Stimulated activated naive CD8-positive, alpha-beta T cell treated with anti-CD3 and anti-CD28 coated beads, Interleukin-15, Interleukin-2, amounts not matched to agents 100 ng/mL and 50 ng/mL, for 24 hours (primary cell): ENCODE measurements around the gene KRTAP3-1.
"Not testable (repeated sequence)": the region's sequence is repeated elsewhere in the genome, so short reads cannot be mapped to it uniquely, and the experiment has no call there.

Experiments
- H3K27ac Mint-ChIP-seq: one replicate; pipeline ENCODE4 v1.8.0; 2021; ENCODE audit warnings: mild to moderate bottlenecking, mixed read lengths
- H3K27me3 Mint-ChIP-seq: one replicate; pipeline ENCODE4 v1.8.0; 2021; ENCODE audit warnings: mixed read lengths
- H3K36me3 Mint-ChIP-seq: one replicate; pipeline ENCODE4 v1.8.0; 2021; ENCODE audit warnings: low read depth, mixed read lengths
- H3K4me1 Mint-ChIP-seq: one replicate; pipeline ENCODE4 v1.8.0; 2021; ENCODE audit warnings: low read depth, mixed read lengths
- H3K4me3 Mint-ChIP-seq: one replicate; pipeline ENCODE4 v1.8.0; 2021; ENCODE audit warnings: mild to moderate bottlenecking, mixed read lengths
- H3K9me3 Mint-ChIP-seq: one replicate; pipeline ENCODE4 v1.8.0; 2021; ENCODE audit warnings: mixed read lengths

KRTAP3-1 gene

DNA sequence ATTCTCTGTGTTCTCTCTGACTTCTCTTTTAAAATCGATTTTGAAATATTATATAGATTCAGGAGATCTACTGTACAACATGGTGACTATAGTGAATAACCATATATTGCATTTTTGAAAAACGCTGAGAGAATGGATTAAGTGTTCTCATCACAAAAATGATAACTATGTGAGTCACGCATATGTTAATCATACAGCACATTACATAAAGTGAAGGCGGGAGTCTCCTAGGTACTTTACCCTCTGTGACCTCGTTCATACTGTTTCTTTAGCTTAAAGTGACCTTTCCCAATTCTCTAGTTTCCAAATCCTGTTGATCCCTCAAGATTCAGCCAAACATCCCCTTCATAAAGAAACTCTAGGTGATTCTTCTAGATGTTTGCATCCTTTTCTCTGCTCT is 6.1 kb downstream of the KRTAP3-1 start:
- Mint-ChIP-seq H3K27ac (no peak overlapping the region), H3K36me3 (no peaks in the 10 kb centered on the region), H3K9me3 (no peaks in the 10 kb centered on the region), H3K4me1 (no peaks in the 10 kb centered on the region), H3K27me3 (peaks cover 33% of the 10 kb centered on the region), H3K4me3 (no peak overlapping the region)

DNA sequence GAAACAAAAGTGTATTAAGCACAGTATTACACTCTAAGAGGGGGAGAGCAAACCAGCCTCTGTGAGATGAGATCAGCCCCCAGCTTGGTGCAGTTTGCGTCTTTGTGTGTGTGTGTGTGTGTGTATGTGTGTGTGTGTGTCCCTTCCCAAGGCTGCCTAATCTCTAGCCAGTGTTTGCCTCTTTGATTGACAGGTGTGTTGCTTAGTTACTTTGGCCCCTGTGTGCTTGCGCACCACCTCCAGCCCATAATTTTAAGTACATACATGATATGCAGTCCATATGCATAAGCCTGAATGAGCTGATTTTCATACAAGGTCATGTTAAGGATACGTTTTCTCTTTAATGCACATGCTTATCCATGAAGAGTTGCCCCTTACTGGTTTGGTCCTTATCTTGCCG is 7.1 kb downstream of the KRTAP3-1 start:
- Mint-ChIP-seq H3K9me3 (no peaks in the 10 kb centered on the region), H3K4me1 (no peaks in the 10 kb centered on the region), H3K27me3 (peaks cover 41% of the 10 kb centered on the region), H3K27ac (no peak overlapping the region), H3K4me3 (no peak overlapping the region), H3K36me3 (no peaks in the 10 kb centered on the region)

DNA sequence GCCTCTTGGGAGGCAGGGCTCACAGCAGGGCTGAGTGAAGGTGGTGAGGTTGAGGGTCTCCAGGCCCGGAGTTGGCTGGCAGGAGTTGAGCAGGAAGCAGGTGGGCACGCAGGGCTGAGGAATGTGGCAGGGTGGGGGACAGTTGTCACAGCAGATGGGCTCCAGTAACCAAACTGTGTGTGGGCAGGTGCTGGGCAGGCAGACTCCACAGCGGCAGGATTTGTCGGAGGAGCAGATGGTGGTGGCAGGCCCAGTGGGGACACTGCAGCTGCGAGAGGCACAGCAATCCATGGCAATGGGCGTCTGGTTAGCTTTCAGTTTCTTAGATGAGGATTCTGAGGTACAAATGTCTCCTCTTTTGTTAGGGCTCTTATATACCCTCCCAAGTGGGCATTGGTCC is 9.4 kb downstream of the KRTAP3-1 start, which contains the start of gene KRTAP3-2:
KRTAP3-2 (minus strand) TSS at position 344 of the 400 bp plus-strand sequence; CDS start at position 291, 53 bp downstream.
- H3K4me3 Mint-ChIP-seq, H3K36me3 Mint-ChIP-seq, H3K27ac Mint-ChIP-seq, H3K4me1 Mint-ChIP-seq, H3K9me3 Mint-ChIP-seq: not testable (repeated sequence)
- peaks cover 50% of the 10 kb centered on the region for H3K27me3 Mint-ChIP-seq

DNA sequence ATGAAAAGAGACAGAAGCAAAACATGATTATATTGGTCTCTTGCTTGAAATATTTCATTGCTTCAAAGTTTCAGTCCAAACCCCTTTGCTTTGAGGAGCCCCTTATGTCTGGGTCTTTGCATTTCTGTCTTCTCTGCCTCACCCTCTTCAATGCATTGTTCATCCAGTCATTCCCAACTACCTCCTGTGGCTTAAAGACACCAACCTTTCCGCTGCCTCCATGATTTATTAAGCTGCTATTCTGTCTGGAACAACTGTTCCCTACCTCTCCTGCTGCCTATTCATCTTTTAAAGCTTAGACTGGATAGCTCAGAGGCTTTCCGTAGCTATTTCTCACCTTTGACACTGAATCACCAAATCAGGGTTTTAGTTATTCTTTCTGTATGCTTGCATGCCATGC is 11.6 kb downstream of the KRTAP3-1 start:
- H3K27ac Mint-ChIP-seq, result no peak overlapping the region
- no peaks in the 10 kb centered on the region for H3K36me3 Mint-ChIP-seq
- peaks cover 54% of the 10 kb centered on the region for H3K27me3 Mint-ChIP-seq
- no peaks in the 10 kb centered on the region for H3K9me3 Mint-ChIP-seq
- no peaks in the 10 kb centered on the region for H3K4me1 Mint-ChIP-seq
- H3K4me3 Mint-ChIP-seq, result no peak overlapping the region

DNA sequence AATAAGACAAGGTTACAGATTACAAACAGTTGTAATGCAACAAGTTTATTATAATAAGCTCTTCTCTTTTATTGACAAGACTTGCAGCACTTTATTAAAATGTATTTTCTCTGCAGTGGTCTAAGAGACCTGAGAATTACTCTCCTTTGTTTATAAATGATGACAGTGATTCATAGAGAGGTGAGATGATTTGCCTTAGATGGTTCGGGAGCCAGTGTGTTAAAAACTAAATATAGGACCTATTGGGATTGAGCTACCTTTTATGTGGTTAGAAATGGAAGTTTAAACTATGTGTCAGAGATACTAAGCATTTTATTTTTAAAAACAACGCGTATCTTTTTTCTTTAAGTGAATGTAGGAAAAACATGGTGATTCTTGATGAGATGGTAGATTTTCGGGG is 12.1 kb downstream of the KRTAP3-1 start:
- H3K27me3 Mint-ChIP-seq, result peaks cover 56% of the 10 kb centered on the region
- H3K36me3 Mint-ChIP-seq, result no peaks in the 10 kb centered on the region
- no peak overlapping the region for H3K27ac Mint-ChIP-seq
- H3K4me1 Mint-ChIP-seq, result no peaks in the 10 kb centered on the region
- no peak overlapping the region for H3K4me3 Mint-ChIP-seq
- no peaks in the 10 kb centered on the region for H3K9me3 Mint-ChIP-seq

DNA sequence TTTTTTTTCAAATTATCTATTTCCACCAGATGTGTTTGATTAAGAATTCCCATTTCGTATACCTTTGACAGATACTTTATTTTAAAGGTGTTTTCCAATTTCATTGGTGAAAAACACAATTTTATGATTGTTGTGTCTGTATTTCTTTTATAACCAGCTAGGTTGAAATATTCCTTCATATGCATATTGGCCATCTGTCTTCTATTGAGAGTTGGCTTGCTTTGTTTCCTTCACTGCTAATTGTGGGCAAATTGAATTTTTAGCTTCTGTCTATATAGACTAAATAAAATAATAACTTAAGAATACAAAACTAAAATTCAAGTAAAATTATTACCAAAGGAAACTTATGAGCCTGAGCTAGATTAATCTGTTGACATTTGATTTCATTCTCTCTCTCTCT is 13.8 kb downstream of the KRTAP3-1 start:
- Mint-ChIP-seq H3K36me3 (no peaks in the 10 kb centered on the region), H3K27me3 (peaks cover 54% of the 10 kb centered on the region), H3K4me1 (no peaks in the 10 kb centered on the region), H3K9me3 (no peaks in the 10 kb centered on the region), H3K27ac (no peak overlapping the region), H3K4me3 (no peak overlapping the region)

DNA sequence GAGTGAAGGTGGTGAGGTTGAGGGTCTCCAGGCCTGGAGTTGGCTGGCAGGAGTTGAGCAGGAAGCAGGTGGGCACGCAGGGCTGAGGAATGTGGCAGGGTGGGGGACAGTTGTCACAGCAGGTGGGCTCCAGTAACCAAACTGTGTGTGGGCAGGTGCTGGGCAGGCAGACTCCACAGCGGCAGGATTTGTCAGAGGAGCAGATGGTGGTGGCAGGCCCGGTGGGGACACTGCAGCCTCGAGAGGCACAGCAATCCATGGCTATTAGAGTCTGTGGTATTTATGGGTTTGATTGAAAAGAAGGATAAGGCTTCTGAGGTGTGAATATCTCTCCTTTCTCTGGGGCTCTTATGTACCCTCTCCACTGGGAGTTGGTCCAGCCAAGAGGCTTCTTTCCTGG is 15.1 kb downstream of the KRTAP3-1 start, which contains the start of gene KRTAP3-3:
KRTAP3-3 (minus strand) TSS at position 326 of the 400 bp plus-strand sequence; CDS start at position 259, 67 bp downstream.
- H3K27ac Mint-ChIP-seq, result no peak within 1 kb of the TSS
- H3K27me3 Mint-ChIP-seq, result peaks cover 46% of the 10 kb centered on the region
- H3K4me1 Mint-ChIP-seq, result no peaks in the 10 kb centered on the region
- no peaks in the 10 kb centered on the region for H3K9me3 Mint-ChIP-seq
- H3K36me3 Mint-ChIP-seq, result no peaks in the 10 kb centered on the region
- H3K4me3 Mint-ChIP-seq, result no peak within 1 kb of the TSS

DNA sequence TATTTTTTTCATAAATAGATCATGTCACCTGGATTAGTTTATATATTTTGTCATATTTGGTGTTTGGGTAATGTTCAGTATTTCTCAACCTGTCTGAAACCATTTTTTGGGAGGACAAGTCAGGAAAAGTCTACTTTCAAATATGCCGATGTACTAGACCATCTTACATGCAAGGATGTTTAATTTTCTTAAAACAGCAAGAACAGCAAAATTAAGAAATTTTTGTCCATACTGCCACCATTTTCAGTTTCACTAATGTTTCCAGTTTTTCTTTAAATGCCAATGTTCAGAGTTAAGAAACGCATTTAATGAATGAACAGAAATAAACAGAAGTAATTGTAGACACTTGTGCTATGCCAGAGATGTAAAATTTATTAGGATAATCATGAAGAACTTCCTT is 15.8 kb downstream of the KRTAP3-1 start:
- no peaks in the 10 kb centered on the region for H3K9me3 Mint-ChIP-seq
- no peaks in the 10 kb centered on the region for H3K36me3 Mint-ChIP-seq
- no peak overlapping the region for H3K4me3 Mint-ChIP-seq
- peaks cover 42% of the 10 kb centered on the region for H3K27me3 Mint-ChIP-seq
- H3K4me1 Mint-ChIP-seq, result no peaks in the 10 kb centered on the region
- no peak overlapping the region for H3K27ac Mint-ChIP-seq

DNA sequence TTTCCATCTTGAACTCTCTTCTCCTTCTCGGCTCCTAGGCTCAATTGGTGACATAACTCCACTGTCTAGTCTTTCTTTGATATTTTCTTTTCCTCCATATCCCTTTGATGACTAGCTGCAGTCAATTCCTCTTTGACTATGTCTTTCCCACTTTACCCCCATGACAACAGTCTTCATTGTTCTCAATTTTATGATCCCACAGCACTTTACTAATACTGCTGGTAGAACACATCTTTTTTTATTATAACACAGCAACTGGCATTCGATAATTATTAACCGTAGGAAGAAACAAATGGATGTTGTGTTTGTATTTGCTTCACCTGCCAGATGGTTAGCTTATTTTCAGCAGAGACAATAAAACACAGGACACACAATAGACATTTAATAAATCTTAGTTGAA is 16.3 kb downstream of the KRTAP3-1 start:
- no peak overlapping the region for H3K4me3 Mint-ChIP-seq
- no peaks in the 10 kb centered on the region for H3K9me3 Mint-ChIP-seq
- H3K36me3 Mint-ChIP-seq, result no peaks in the 10 kb centered on the region
- peaks cover 1% of the 10 kb centered on the region for H3K4me1 Mint-ChIP-seq
- H3K27me3 Mint-ChIP-seq, result peaks cover 39% of the 10 kb centered on the region
- H3K27ac Mint-ChIP-seq, result no peak overlapping the region

DNA sequence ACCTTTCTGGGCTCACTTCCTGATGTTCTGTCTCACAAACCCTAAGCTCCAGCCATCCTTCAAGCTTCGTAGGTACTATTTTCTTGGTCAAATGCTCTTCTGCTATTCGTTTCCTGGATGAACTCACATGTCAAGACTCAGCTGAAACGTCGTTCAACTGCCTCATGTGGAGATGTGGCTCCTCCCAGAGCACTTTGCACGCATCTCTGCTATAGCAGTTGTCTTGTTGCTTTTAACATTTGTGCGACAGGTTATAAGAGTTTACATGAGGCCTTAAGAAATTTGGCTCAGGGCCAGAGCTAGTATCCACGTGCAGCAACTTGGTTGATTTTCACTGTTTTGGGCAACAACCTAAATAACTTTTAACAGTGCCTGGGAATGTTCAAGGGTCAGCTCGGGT is 22.0 kb downstream of the KRTAP3-1 start:
- Mint-ChIP-seq H3K36me3 (no peaks in the 10 kb centered on the region), H3K4me1 (peaks cover 3% of the 10 kb centered on the region), H3K27ac (no peak overlapping the region), H3K4me3 (no peak overlapping the region), H3K27me3 (peaks cover 19% of the 10 kb centered on the region), H3K9me3 (no peaks in the 10 kb centered on the region)

DNA sequence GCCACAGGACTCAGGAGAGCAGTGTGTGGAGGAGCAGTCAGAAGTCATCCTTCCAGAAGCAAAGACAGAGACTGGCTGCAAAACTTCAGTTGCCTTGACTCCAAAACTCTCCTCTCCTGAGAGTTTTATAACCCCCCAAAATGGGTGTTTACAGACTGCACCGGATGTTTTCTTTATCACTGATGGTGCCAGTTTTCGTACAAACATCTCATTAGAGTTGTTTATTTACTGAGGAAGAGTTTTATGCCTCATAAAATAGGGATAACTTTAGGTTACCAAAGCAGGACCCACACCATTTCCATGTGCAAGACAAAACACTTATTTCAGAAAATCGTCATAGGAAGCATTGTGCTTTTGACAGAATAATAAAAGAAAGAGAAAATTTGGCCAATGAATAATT is 24.7 kb downstream of the KRTAP3-1 start, which contains the start of gene KRT40:
KRT40 (minus strand) TSS at position 101 of the 400 bp plus-strand sequence; CDS start at position 48, 53 bp downstream.
- no peaks in the 10 kb centered on the region for H3K9me3 Mint-ChIP-seq
- H3K27me3 Mint-ChIP-seq, result peaks cover 15% of the 10 kb centered on the region
- H3K4me3 Mint-ChIP-seq, result no peak within 1 kb of the TSS
- no peak within 1 kb of the TSS for H3K27ac Mint-ChIP-seq
- H3K36me3 Mint-ChIP-seq, result no peaks in the 10 kb centered on the region
- peaks cover 3% of the 10 kb centered on the region for H3K4me1 Mint-ChIP-seq

DNA sequence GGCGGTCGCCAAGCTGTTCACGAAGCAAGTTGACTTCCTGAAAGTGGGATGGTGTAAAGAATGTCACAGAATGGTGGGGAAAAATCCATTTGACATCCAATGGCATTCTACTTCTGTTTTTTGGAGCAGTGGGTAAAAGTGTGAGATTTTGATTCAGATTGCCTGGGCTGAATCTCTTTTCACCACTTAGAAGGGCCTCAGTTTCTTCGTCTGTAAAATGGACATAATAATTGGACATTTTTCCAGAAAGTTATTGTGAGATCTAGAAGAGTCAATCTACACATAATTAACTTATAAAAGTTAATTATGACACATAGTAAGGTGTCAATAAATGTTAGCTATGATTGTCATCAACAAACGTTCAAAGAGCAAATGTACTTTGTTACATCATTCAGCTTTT is 27.8 kb downstream of the KRTAP3-1 start:
- Mint-ChIP-seq H3K4me1 (no peaks in the 10 kb centered on the region), H3K27me3 (peaks cover 15% of the 10 kb centered on the region), H3K4me3 (no peak overlapping the region), H3K27ac (no peak overlapping the region), H3K9me3 (no peaks in the 10 kb centered on the region), H3K36me3 (no peaks in the 10 kb centered on the region)

DNA sequence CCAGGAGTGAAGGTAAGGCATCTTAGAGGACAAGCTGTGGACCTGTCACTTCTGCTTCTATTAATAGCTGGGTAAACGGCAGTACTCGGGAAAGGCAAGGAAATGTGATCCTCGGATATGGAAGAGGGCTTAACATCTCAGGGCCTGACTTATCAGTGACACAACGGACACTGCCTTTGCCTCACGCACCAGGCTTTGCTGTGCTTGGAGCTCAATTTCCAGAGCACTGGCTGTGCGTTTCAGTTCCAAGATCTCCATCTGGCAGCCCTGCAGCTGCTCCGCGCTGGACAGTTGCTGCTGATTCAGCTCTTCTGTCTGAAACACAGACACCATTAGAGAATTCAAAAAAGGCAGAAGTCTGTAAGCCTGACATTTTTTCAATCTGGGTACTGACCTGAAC is 28.3 kb downstream of the KRTAP3-1 start:
- Mint-ChIP-seq H3K9me3 (no peaks in the 10 kb centered on the region), H3K27me3 (peaks cover 16% of the 10 kb centered on the region), H3K36me3 (no peaks in the 10 kb centered on the region), H3K27ac (no peak overlapping the region), H3K4me3 (no peak overlapping the region), H3K4me1 (no peaks in the 10 kb centered on the region)

DNA sequence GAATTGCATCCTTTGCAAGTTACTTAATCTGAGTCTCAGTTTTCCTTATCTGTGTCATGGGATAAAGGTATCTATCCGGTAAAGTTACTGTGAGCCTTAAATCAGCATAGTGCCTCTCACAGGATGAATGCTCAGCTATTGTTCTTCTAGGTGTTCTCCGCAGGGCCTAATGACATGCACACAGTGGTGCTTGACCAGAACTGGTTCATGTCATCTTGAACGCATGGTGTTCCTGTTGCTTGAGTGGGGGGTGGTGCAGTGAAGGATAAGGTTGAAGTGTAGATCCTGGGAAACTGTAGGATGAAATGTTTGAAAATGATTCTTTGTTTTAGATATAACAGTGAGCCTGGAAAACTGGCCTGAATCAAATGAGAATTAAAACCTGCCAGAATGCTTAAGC is 28.8 kb downstream of the KRTAP3-1 start:
- Mint-ChIP-seq H3K27ac (no peak overlapping the region), H3K36me3 (no peaks in the 10 kb centered on the region), H3K9me3 (no peaks in the 10 kb centered on the region), H3K27me3 (peaks cover 21% of the 10 kb centered on the region), H3K4me3 (no peak overlapping the region), H3K4me1 (no peaks in the 10 kb centered on the region)

DNA sequence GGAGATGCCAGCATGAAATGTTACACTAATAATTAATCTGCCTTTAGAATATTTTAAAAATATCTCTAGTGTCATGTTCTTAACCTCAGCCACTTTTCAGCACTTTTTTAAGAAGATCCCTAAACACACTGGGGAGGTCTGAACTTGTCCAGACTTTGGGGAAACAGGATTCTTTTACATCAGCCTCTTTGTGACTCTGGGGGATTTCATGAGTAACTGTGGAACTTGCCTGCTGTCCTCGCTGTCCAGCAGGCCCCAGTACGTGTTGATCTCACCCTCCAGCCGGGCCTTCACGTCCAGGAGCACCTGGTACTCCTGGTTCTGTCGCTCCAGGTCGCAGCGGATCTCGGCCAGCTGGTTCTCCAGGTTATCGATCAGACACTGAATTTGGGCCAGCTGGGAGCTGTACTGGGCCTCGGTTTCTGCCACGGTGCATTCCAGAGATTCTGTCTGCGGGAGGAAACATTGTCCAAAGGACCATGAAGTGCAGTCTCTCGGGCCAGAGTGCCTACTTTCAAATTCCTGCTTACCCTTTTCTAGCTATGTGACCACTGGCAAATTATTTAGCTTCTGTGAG is 30.3 kb downstream of the KRTAP3-1 start:
- no peaks in the 10 kb centered on the region for H3K4me1 Mint-ChIP-seq
- H3K9me3 Mint-ChIP-seq, result no peaks in the 10 kb centered on the region
- H3K27ac Mint-ChIP-seq, result no peak overlapping the region
- no peaks in the 10 kb centered on the region for H3K36me3 Mint-ChIP-seq
- H3K27me3 Mint-ChIP-seq, result peaks cover 19% of the 10 kb centered on the region
- H3K4me3 Mint-ChIP-seq, result no peak overlapping the region

DNA sequence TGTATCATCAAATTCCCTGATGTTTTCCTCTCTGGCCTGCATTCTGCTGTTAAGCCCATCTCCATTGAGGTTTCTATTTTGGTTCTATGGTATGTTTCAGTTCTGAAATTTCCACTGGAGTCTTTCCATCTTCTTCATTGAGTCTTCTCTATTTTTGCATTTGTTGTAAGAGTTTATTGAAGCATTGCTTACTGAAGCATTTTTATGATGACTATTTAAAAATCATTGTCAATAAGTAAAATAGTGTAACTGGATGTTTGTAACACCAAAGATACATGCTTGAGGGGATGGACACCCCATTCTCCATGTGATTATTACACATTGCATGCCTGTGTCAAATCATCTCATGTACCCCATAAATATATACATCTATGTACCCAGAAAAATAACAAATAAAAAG is 33.4 kb downstream of the KRTAP3-1 start:
- Mint-ChIP-seq H3K27me3 (peaks cover 11% of the 10 kb centered on the region), H3K27ac (no peak overlapping the region), H3K4me1 (no peaks in the 10 kb centered on the region), H3K36me3 (no peaks in the 10 kb centered on the region), H3K4me3 (no peak overlapping the region), H3K9me3 (no peaks in the 10 kb centered on the region)
